GM13976 (cell line): Measurements from ENCODE around the gene CCR9.

ENCODE experiments used
- DNase-seq: peaks from one replicate; pipeline ENCODE4 v3.0.0; 2012; ENCODE audit warnings: low spot score
- CTCF ChIP-seq: IDR thresholded peaks from 2 replicates; pipeline ENCODE4 v1.5.1; 2012; ENCODE audit warnings: borderline replicate concordance, mild to moderate bottlenecking; ENCODE audit not compliant: insufficient read depth; ENCODE audit errors: extremely low read depth, missing control alignments, control extremely low read depth
- in situ Hi-C: fragments of 300-500 bp; cut with MboI; formaldehyde crosslinking; loops from one replicate; pipeline ENCODE4 v1.12.0; 2022; ENCODE audit warnings: low sequenced_read_pairs, mixed read lengths, inconsistent platforms; ENCODE audit not compliant: unreplicated experiment

CCR9 gene

GRCh38 chr3:45929042-45929679, 42.8 kb downstream of the CCR9 start:
- in situ Hi-C loops: loop anchor here (5.0 to 10.0 kb wide), 2 partner anchors 167 to 414 kb away; no protein-coding TSS in a partner anchor
- peak; percentile 91 for TF ChIP-seq CTCF
- peak; percentile 88 for DNase-seq

- in situ Hi-C loops: no loop called here
- DNase-seq: no peak
- TF ChIP-seq CTCF: no peak
Measured at GRCh38 chr3:45931496-45931895, 45.2 kb downstream of the CCR9 start.

- TF ChIP-seq CTCF: no peak
- no peak for DNase-seq
- in situ Hi-C loops: no loop called here
Measured at GRCh38 chr3:45932112-45932511, 45.8 kb downstream of the CCR9 start.

DNA sequence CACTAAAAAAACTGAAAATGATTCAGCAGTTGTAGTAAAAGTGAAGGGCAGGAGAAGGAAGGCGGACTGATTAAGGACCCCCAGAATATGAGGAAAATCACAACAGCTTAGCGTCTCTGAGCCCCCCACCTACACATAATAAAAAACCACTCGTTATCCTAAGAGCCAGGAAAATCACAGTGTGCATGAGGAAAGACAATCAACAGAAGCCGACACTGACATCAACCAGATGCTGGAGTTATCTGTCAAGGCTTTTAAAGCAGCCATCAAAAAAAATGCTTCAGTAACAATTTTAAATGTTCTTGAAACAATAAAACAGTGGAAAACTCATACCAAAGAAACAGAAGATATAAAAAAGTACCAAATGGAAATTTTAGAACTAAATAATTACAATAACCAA, 47.2 kb downstream of the CCR9 start:
- in situ Hi-C loops: no loop called here
- TF ChIP-seq CTCF: no peak
- DNase-seq: no peak

DNA sequence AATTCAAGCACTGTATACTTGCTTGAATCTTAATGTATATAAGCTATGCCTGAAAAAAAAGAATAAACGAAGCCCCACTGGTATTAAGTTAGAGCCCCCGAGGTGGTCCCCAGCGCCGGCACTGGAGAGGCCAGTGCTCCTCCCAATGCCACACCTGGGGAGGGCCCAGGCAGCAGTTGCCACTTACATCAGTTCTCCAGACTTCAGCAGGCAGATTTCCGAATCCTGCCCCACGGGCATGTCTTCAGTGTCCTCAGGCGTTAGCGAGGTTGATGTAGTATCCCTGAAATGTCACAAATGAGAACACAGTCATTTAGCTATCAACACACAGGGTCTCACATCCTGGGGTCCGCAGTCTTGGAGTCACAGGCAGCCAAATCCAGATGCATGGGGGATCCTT, 49.9 kb downstream of the CCR9 start:
- in situ Hi-C loops: no loop called here
- TF ChIP-seq CTCF: no peak
- no peak for DNase-seq

DNA sequence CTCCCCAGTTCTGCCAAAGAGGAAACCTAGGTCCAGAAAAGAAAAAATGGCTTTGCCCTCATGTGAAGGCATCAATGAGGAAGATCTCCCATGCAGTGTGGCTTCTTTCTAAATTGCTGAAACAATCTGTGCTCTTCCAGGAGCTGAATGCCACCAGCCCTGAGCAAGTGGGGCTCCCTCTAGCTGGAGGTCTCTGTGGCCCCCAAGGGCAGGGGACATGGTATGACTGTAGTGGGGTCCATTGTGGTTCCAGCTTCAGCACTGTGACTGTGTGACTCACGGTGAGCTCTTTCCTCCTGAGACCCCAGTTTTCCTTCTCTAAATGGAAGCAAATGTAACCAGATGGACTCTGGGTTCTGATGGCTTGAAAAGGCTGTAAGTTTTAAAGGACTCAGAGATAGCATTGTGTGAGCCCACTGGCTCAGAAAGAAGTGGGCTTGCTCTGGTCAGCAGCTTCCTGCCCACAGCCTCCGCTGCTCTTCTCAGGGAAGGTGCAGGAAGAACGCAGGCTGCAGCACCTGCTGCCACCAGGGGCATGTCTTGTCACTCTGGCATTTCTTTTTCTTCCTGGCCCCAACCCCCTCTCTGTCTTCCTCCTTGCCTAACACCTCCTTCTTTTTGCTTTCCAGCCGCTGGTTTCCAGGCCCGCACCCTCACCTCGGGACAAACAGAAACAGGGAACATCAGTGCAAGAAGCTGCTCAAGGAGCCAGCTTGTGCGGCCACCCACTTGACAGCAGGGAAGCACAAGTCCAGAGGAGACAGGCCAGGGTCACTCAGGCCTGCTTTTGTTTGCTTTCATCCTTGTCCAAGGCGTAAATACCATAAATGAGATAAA, 51.1 kb downstream of the CCR9 start:
- TF ChIP-seq CTCF: no peak
- DNase-seq: no peak
- in situ Hi-C loops: no loop called here
